ENCODE data around the gene RRP36.

DNA sequence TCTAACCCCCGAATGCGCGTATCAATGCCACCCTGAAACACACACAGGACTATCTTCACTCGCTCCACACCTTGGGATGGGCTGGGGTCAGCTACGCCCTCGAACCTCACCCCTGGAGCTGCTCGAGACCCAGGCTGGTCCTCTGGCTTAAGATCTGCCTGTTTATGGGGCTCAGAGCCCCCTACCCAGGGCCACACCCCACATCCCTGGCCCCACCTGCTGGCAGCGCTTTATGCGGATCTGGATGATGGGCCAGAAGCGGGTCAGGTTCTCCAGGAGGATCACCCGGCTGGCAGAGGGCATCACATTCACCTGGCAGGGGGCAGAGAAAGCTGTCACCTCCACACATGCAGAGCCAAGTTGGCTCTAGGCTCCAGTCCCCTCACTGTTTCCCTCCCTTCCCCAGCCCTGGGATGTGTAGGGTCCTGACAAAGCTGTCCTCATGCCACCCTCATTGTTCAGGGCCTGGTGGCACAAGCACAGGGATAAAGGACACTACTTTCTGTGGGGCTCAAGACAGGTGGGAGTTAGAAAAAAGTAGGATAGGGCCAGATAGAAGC is 24.0 kb downstream of the RRP36 start:
- TF ChIP-seq, protein P1, sequence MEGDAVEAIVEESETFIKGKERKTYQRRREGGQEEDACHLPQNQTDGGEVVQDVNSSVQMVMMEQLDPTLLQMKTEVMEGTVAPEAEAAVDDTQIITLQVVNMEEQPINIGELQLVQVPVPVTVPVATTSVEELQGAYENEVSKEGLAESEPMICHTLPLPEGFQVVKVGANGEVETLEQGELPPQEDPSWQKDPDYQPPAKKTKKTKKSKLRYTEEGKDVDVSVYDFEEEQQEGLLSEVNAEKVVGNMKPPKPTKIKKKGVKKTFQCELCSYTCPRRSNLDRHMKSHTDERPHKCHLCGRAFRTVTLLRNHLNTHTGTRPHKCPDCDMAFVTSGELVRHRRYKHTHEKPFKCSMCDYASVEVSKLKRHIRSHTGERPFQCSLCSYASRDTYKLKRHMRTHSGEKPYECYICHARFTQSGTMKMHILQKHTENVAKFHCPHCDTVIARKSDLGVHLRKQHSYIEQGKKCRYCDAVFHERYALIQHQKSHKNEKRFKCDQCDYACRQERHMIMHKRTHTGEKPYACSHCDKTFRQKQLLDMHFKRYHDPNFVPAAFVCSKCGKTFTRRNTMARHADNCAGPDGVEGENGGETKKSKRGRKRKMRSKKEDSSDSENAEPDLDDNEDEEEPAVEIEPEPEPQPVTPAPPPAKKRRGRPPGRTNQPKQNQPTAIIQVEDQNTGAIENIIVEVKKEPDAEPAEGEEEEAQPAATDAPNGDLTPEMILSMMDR (tag by site-specific recombination; IDR thresholded peaks at IDR 0.05) = no peak
- no peak for TF ChIP-seq OSR2 (tag by site-specific recombination; IDR thresholded peaks at IDR 0.05)
